ENCODE data around the gene TBX21. TPM values are rescaled to one million over a fixed set of nuclear protein-coding genes. Genes with fewer than 3 reads are reported as not detected.

Gene TBX21
- total and polyA plus RNA-seq, 9 of the 15 experiments (the other 6 are each of a cell fraction or from before 2014, with no cell fraction given) = 0.07 TPM; not detected in 8

GRCh38 chr17:47700471-47701449 is 32.3 kb upstream of the TBX21 start:
- DNase-seq (ENCODE audit: extremely low read depth in 1 of 4, low spot score in 3 of 4) = no peak
- Histone ChIP-seq H4K20me1 (replicated peaks; ENCODE audit: control insufficient read depth, insufficient read depth, low read length) (no peaks in the 10 kb centered on the region), H3K36me3 (ENCODE audit: control insufficient read depth, insufficient read depth, low read length) (peaks cover 9% of the 10 kb centered on the region; the same call in 1 of the 3 replicates), H2AFZ (ENCODE audit: low read depth, low read length) (no peak overlapping the region), H3K27ac (ENCODE audit: extremely low read depth, low read depth, low read length) (no peak overlapping the region), H3K4me3 (no peak overlapping the region), H3K4me2 (ENCODE audit: insufficient read depth, low read length) (no peak overlapping the region), H3K27me3 (ENCODE audit: control insufficient read depth in 2 of 2, insufficient read depth in 2 of 2, low read length in 2 of 2) (no peaks in the 10 kb centered on the region), H3K9me1 (ENCODE audit: control insufficient read depth, insufficient read depth, low read length) (no peaks in the 10 kb centered on the region), H3K79me2 (ENCODE audit: control insufficient read depth, insufficient read depth, low read length) (no peaks in the 10 kb centered on the region), H3K4me1 (replicated peaks in 1 of 2; ENCODE audit: control insufficient read depth in 2 of 2, insufficient read depth in 2 of 2, low read length in 2 of 2) (peaks cover 13 to 46% of the 10 kb centered on the region in 2 experiments), H3K9me3 (replicated peaks; ENCODE audit: control insufficient read depth, insufficient read depth, low read depth, low read length) (no peaks in the 10 kb centered on the region), H3K9ac (ENCODE audit: insufficient read depth in 1 of 2, low read depth in 2 of 2, low read length in 2 of 2) (peak overlapping the region in 1 of 2 experiments; percentile 20; a peak in 1 of 4 replicates)
- TF ChIP-seq BCLAF1 (IDR thresholded peaks at IDR 0.05; ENCODE audit: borderline replicate concordance in 1 of 2, control insufficient read depth in 1 of 2, low read depth in 2 of 2, low read length in 1 of 2) (no peak), ZNF217 (CRISPR knock-in tag; IDR thresholded peaks at IDR 0.05) (no peak), SIRT6 (IDR thresholded peaks at IDR 0.05; ENCODE audit: low read depth, low read length) (no peak), ZNF740 (CRISPR knock-in tag; IDR thresholded peaks at IDR 0.05) (no peak), ZNF740 (tag; IDR thresholded peaks at IDR 0.05) (no peak), CXXC5 (CRISPR knock-in tag; IDR thresholded peaks at IDR 0.05) (no peak), THAP7 (CRISPR knock-in tag; IDR thresholded peaks at IDR 0.05) (no peak), ZNF431 (CRISPR knock-in tag; IDR thresholded peaks at IDR 0.05) (no peak), ZBTB2 (IDR thresholded peaks at IDR 0.05) (no peak), ZNF23 (CRISPR knock-in tag; IDR thresholded peaks at IDR 0.05) (no peak), KHSRP (IDR thresholded peaks at IDR 0.05) (no peak)
- intact Hi-C loops (cut with micrococcal nuclease) = no loop called here
- ChIA-PET CTCF (ENCODE audit: low intra/inter-chr PET ratio) (no interaction called here), POLR2A (interaction anchor here (0.7 to 1.4 kb wide), 4 partner anchors 9 to 51 kb away, joined by 3 to 4 read pairs (median 4); partner anchors contain the start of gene KPNB1)
- no TSS peak for BruUV-seq (replicated peaks)
- ATAC-seq = no peak
- FAIRE-seq = no peak
- WGBS (ENCODE audit: insufficient coverage, low coverage, missing lambda C conversion rate) = 62% methylated on average over 12 of the region's 13 CpGs
- in situ Hi-C loops (cut with MboI) = no loop called here

Measured in K562 (cell line).